T-helper 9 cell (primary cell): Measurements from ENCODE around the gene RUFY3.
"Not testable (repeated sequence)": the region's sequence is repeated elsewhere in the genome, so short reads cannot be mapped to it uniquely, and the experiment has no call there.

ENCODE experiments used
- DNase-seq: peaks from one replicate; pipeline ENCODE4 v3.0.0-alpha.2; 2020

Gene RUFY3

DNA sequence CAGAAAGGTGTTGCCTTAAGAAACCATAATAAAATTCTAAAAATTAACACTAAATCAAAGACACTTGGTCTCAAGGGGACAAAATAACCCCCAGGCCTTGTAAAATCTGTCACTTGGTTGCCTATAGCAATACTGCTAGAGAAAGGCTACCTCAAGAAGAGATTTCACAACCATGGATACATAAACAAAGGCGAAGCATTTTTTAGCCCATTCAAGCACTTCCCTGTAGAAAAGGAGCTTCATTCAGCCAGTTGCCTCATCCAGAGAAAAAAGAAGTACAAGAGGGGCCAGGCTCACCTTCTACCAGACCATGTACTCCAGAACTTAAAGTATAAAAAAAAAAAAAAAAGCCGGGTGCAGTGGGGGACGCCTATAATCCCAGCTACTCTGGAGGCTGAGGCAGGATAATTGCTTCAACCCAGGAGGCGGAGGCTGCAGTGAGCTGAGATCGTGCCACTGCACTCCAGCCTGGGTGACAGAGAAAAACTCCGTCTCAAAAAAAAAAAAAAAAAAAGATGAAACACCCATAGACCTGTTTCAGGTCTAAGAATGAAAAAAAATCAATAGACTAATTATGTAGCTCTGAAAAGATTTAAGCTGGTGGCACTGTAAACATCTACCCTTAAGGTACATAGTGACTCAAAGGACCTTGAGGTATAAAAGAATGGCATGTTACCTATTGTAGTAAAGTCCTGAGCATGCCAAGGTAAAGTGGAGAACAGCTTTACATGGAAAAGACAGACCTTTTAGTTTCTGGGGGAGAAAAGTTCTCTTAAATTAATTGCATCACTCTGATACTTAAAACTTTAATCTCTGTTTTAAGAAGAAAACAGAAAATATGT, 18.0 kb downstream of the RUFY3 start:
- DNase-seq: no peak

DNA sequence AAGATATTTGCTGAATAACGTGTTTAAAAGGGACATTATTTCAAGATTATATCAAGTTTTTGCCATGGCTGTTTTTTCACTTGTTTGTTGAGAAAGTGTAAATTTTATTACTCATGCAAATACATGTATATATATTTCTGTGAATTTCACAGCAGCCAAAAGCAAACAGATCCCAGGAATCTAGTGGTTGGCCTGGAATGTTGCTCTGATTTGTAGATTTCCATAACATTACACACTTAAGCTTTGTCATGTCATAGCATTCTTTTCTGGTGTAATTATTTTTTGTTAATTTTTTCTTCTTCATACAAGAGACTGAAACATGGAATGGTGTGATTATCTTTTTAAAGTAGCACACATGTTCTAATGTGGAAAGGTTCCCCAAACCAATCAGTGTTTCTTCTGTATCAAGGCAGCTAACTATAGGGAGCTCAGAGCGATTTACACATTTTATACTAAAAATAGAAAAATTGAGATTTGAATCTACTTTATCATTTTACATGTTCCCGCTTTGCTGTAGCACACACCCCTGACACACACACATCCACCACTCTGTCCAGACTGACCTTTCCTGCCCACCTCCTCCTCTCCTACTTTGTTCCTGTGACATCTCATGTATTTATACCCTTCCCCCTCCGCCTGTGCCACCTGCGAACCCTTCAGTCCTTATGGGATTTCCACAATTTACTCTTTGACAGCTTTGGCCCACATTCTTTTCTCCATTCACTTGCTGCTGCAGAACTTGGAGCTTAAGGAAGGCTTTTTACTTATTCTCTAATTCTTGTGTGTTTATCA, 20.3 kb downstream of the RUFY3 start:
- no peak for DNase-seq

- DNase-seq: no peak
Observed at GRCh38 chr4:70743731-70744130, 22.0 kb downstream of the RUFY3 start.

- no peak for DNase-seq
Observed at GRCh38 chr4:70746179-70746839, 24.5 kb downstream of the RUFY3 start.

- no peak for DNase-seq
Observed at GRCh38 chr4:70747874-70748273, 26.1 kb downstream of the RUFY3 start.

GRCh38 chr4:70749313-70749712, 27.5 kb downstream of the RUFY3 start:
- DNase-seq: no peak

DNA sequence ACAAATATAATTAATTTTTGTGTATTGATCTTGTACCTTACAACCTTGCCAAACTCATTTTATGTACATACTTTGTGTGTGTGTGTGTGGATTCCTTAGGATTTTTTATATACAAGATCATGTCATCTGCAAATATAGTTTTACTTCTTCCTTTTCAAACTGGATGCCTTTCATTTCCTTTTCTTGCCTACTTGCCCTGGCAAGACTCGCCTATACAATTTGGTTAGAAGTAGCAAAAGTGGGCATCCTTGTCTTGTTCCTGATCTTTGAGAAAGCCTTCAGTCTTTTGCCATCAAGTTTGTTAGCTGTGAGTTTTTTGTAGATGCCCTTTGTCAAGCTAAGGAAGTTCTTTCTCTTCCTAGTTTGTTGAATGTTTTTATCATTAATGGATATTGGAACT, 30.5 kb downstream of the RUFY3 start:
- no peak for DNase-seq

DNA sequence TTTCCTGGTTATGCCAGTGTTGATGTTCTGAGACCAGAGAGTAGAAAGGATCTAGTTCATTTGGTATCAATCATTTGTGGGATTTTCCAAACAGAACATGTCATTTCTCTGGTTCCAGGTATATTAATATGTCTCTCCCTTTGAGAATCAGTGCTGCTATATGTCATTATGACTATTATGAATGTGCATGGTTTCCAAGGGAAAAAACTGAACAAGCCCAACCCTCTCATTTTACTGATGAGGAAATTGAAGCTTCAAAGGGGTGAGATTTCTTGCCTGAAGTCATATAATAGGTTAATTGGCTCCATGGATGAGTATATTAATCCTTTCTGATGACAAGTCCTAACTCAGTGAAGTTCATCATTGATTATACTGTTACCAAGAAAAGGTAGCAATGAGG, 31.9 kb downstream of the RUFY3 start:
- no peak for DNase-seq

GRCh38 chr4:70754470-70754869, 32.7 kb downstream of the RUFY3 start:
- no peak for DNase-seq

- no peak for DNase-seq
Observed at GRCh38 chr4:70754990-70755688, 33.4 kb downstream of the RUFY3 start.

DNA sequence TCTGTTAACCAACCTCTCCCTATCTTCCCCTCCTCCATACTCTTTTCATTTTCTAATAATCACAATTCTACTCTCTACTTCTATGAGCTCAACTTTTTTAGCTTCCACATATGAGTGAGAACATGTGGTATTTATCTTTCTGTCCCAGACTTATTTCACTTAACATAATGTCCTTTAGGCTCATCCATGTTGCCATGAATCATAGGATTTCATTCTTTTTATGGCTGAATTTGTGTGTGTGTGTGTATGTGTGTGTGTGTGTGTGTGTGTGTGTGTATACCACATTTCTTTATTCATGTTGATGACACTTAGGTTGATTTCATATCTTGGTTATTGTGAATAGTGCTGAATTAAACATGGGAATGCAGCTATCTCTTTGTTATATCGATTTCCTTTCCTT, 37.4 kb downstream of the RUFY3 start:
- DNase-seq: no peak

- no peak for DNase-seq
Observed at GRCh38 chr4:70759627-70760026, 37.9 kb downstream of the RUFY3 start.

DNA sequence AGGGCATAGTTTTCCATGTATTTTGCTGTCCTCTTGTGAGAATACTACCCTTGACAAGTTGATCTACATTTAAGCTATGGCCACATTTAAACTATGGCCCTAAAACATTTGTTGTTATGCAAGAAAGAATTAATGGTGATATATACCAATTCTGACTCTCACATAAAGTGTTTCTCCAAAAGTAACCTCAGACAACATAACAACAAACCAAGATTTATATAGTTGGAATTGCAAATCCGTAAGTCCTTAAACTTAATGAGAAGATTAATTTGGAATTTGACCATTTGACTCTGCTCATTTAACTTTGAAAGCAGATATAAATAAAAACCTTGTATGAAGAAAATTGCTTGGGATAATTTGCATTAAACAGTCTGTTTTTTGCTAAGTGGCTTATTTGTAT, 38.9 kb downstream of the RUFY3 start:
- no peak for DNase-seq

DNA sequence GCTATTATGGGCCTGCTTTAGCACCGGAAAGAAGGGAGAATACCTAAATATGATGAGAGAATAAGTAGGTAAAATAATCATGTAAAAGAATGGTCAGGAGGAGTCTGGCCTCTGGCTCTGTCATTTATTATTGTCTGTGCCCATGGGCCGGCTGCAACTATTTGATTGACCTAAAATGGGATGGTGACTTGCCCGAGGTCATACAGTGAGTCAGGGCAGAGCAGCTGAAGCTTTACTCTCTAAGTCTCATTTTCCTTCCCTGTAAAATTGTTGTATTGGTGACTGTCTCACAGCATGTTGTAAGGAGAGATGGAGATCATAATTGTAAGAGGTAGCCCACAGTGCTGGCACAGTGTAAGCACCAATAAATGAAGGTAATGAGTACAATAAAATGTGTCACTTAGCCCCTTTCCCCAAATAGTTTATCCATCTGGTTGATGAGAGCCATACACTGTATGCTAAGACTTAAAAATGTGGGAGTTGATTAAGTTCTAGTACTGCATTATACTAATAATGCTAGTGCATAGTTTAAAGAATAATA, 39.6 kb downstream of the RUFY3 start:
- DNase-seq: no peak

GRCh38 chr4:70765368-70765767, 43.6 kb downstream of the RUFY3 start:
- DNase-seq: no peak

DNA sequence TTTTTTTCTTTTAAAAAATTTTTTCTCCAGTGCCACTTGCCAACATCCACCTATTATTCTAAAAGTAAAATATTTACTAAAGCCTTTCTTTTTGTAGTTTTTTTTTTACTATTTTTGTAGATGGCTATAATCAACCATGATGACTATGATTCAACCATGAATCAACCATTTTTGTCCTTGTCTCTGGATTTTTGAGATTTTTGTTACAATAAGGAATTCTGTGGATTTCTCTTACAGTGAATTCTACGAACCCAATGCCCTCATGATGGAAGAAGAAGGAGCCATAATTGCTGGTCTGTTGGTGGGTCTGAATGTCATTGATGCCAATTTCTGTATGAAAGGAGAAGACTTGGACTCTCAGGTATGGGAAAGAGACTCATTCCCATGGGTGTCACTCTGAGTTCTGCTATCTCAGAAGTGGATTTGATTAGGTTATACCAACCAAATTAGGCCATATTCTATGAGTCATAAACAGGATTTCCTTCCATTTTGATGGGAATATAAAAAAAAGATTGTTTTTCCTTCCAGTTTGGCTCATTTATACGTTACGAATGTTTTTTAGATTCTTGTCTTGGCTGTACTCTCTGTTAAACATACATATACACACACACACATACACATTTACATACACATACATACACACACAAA, 46.7 kb downstream of the RUFY3 start:
- DNase-seq: no peak

- DNase-seq: not testable (repeated sequence)
Observed at GRCh38 chr4:70769396-70769795, 47.6 kb downstream of the RUFY3 start.

DNA sequence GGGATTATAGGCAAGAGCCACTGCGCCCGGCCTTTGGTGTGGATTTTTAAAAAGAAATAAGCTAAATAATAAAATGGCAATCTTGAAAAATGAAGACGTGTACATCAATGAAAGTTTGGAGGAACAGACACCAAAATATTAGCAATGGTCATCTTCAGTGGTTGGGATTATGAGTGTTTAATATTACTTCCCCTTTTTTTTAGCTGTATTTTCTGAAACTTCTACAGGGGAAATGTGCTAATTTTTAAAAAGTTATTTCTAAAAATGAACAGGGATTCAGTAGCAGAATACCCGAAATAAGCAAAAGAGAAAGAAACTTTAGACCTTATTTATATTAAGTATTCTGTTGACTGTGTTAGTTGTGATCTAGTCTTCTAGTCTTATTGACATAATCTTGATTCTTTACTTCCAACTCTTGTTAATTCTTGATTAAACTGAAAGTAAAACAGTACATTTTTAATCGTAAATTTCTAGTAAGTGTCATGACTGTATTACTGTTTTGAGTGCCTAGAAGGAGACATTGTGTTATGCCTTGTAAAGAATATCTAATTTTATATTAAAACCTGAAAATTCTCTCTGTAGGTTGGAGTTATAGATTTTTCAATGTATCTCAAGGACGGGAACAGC, 51.3 kb downstream of the RUFY3 start:
- no peak for DNase-seq

- no peak for DNase-seq
Observed at GRCh38 chr4:70778888-70779422, 57.2 kb downstream of the RUFY3 start.

DNA sequence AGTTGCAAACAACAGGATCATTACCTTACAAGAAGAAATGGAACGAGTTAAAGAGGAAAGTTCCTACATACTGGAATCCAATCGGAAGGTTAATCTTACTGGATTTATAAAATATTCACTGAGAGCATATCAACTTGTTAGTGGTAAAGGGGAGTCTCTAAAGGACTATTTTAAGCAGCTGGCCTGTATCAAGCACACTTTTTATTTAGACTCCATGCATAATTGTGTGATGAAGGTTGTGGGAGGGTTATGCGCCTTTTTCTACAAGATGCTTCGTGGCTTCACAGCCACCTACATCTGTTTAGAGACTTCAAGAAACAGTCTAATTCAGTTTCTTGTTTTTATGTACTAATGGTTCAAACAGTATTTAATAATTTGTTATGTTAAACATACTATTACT, 61.3 kb downstream of the RUFY3 start:
- no peak for DNase-seq

GRCh38 chr4:70787496-70787895, 65.7 kb downstream of the RUFY3 start:
- DNase-seq: no peak
